Stimulated activated CD4-positive, alpha-beta T cell treated with anti-CD3 and anti-CD28 coated beads, Interleukin-1b, Interleukin-23, amount 100 ng/mL, for 48 hours (primary cell): ENCODE measurements around the gene IKZF2.

Experiments
- DNase-seq: peaks from one replicate; pipeline ENCODE4 v3.0.0-alpha.2; 2020

Gene IKZF2

DNA sequence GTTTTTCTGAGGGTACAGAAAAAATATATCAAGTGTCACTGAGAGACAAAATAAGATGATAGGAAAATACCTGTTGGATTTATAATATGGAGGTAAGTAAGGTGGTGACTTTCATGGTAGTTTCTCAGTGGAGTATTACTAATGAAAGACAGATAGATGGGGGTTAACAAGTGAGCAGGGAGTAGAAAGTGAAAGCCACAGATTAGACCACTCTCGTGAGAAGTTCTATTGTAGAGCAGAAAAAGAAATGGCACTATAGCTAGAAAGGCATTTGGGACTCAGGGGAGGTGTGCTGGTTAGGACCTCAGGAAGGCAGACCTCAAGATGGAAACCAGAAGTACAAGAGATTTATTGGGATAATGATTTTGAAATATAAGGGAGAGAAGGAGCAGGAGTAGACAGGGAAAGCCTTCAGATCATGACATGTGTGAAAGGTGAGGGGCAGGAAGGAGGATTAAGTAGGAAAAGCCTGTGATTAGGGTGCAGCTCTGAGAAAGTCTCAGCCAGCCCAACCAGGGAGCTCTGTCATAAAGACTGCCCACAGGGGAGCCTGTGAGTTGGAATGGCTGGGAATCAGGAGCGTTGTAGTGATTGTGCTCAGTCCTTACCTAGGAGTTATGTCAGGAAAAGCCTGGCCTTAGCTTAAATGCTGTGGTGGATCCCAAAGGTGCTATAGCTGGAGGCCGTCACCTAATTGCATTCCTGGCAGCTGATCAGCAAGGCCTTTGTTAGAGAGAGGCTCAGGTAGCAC is 198.1 kb downstream of the IKZF2 start:
- DNase-seq, result no peak

DNA sequence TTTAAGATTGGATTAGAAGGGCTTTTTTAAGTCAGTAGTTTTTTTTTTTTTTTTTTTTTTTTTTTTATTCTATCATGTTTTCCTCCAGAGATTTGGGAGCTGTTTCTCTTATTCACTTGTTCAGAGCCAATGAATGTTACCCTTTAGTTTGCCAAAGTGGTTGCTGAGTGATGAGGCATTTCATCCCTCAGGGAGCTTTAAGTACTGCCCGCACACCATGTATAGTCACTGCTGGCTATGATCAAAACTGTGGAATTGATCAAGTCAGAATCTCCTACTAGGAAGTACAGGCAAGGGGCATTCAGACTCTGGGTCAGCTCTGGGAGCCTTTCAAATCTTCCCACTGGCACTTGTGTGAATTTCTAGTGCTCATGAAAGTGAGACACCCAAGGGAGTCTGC is 201.6 kb downstream of the IKZF2 start:
- no peak for DNase-seq
